Activated CD4-positive, alpha-beta memory T cell treated with anti-CD3 and anti-CD28 coated beads for 36 hours (primary cell): Measurements from ENCODE around the gene CSF2. TPM values are rescaled to one million over a fixed set of nuclear protein-coding genes. Genes with fewer than 3 reads are reported as not detected.
A peak's percentile ranks its signal among the peaks of the same experiment; 100 is the strongest.

Experiments
- CTCF ChIA-PET: fragments of 350-600 bp; sonication (Branson Sonifier 250); formaldehyde crosslinking; loops from one replicate; lab custom pipeline; 2021; ENCODE audit warnings: antibody characterized with exemption, inconsistent platforms; lab: Charles Lee
- POLR2A ChIA-PET: fragments of 350-600 bp; sonication (Branson Sonifier 250); formaldehyde crosslinking; loops from one replicate; lab custom pipeline; 2021; ENCODE audit warnings: antibody characterized with exemption; lab: Charles Lee
- DNase-seq: peaks from one replicate; pipeline ENCODE4 v3.0.0-alpha.2; 2020
- H3K27ac Mint-ChIP-seq: one replicate; pipeline ENCODE4 v1.8.0; 2021; ENCODE audit warnings: mixed read lengths
- H3K27me3 Mint-ChIP-seq: one replicate; pipeline ENCODE4 v1.8.0; 2021; ENCODE audit warnings: mixed read lengths
- H3K36me3 Mint-ChIP-seq: one replicate; pipeline ENCODE4 v1.8.0; 2021; ENCODE audit warnings: mixed read lengths
- H3K4me1 Mint-ChIP-seq: one replicate; pipeline ENCODE4 v1.8.0; 2021; ENCODE audit warnings: low read depth, mixed read lengths
- H3K4me3 Mint-ChIP-seq: one replicate; pipeline ENCODE4 v1.8.0; 2021; ENCODE audit warnings: mild to moderate bottlenecking, mixed read lengths
- H3K9me3 Mint-ChIP-seq: one replicate; pipeline ENCODE4 v1.8.0; 2021; ENCODE audit warnings: mixed read lengths
- intact Hi-C: fragments of 100-400 bp; cut with micrococcal nuclease; formaldehyde crosslinking; loops from one replicate; pipeline ENCODE4 v1.15.1; 2023
- total RNA-seq, 2 experiments: library from RNA; stranded (reverse); gene quantifications; one replicate each; pipeline ENCODE4 v1.2.3, GENCODE V29; 2021

CSF2 gene
- total RNA-seq, 2 experiments from 2014 or later: 125 to 128 TPM

GRCh38 chr5:132095077-132095410 is 21.5 kb downstream of the CSF2 start:
- H3K9me3 Mint-ChIP-seq: no peaks in the 10 kb centered on the region
- H3K27ac Mint-ChIP-seq: peak overlapping the region; percentile 53
- POLR2A ChIA-PET: interaction anchor here (1.8 kb wide), 1 partner anchor 14 kb away, joined by 4 read pairs; no protein-coding TSS in a partner anchor
- no peaks in the 10 kb centered on the region for H3K36me3 Mint-ChIP-seq
- H3K4me3 Mint-ChIP-seq: no peak overlapping the region
- no peak for DNase-seq
- CTCF ChIA-PET: no interaction called here
- intact Hi-C loops: no loop called here
- peaks cover 56% of the 10 kb centered on the region for H3K4me1 Mint-ChIP-seq
- peaks cover 2% of the 10 kb centered on the region for H3K27me3 Mint-ChIP-seq

GRCh38 chr5:132095424-132095972 is 21.9 kb downstream of the CSF2 start:
- H3K4me1 Mint-ChIP-seq: peaks cover 57% of the 10 kb centered on the region
- no peak overlapping the region for H3K4me3 Mint-ChIP-seq
- no peak for DNase-seq
- H3K36me3 Mint-ChIP-seq: no peaks in the 10 kb centered on the region
- ChIA-PET CTCF (interaction anchor here (1.1 kb wide), 1 partner anchor 21 kb away, joined by 3 read pairs; no protein-coding TSS in a partner anchor), POLR2A (interaction anchor here (1.3 to 1.8 kb wide), 2 partner anchors 8 to 15 kb away, joined by 3 to 4 read pairs; no protein-coding TSS in a partner anchor)
- H3K27ac Mint-ChIP-seq: peak overlapping the region; percentile 53
- intact Hi-C loops: no loop called here
- H3K9me3 Mint-ChIP-seq: no peaks in the 10 kb centered on the region
- H3K27me3 Mint-ChIP-seq: peaks cover 2% of the 10 kb centered on the region

GRCh38 chr5:132096904-132097303 is 23.3 kb downstream of the CSF2 start:
- DNase-seq: no peak
- ChIA-PET POLR2A (no interaction called here), CTCF (interaction anchor here (1.3 to 1.5 kb wide), 2 partner anchors 14 to 34 kb away, joined by 5 read pairs; no protein-coding TSS in a partner anchor)
- Mint-ChIP-seq H3K9me3 (no peaks in the 10 kb centered on the region), H3K36me3 (no peaks in the 10 kb centered on the region), H3K27me3 (peaks cover 2% of the 10 kb centered on the region), H3K4me1 (peaks cover 67% of the 10 kb centered on the region), H3K4me3 (no peak overlapping the region), H3K27ac (no peak overlapping the region)
- intact Hi-C loops: no loop called here

DNA sequence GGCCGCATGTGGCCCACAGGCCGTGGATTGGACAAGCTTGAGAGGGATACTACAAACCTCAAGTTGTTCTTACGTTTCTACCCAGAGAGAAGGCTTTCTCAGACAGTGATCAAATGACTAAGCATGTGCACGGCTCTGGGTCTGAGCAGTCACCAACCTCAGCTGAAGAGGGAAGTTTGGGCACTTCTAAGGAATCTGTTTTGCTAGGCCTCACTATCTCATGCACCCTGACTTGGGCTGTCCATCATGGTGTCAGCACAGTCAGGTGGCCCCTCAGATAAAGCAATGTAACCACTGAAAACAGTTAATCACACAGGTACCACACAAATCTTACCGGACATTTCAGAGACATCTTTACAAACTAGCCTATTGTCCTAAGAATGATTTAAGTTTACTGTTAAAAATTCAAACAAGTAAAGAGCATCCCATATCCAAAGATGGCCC is 24.6 kb downstream of the CSF2 start:
- POLR2A ChIA-PET: interaction anchor here (8.1 kb wide), 1 partner anchor 16 kb away, joined by 65 read pairs; no protein-coding TSS in a partner anchor
- no peaks in the 10 kb centered on the region for H3K36me3 Mint-ChIP-seq
- H3K4me1 Mint-ChIP-seq: peaks cover 79% of the 10 kb centered on the region
- H3K27ac Mint-ChIP-seq: peak overlapping the region; percentile 81
- intact Hi-C loops: loop anchor here (2.0 kb wide), 3 partner anchors 327 to 559 kb away; no protein-coding TSS in a partner anchor
- DNase-seq: peak; percentile 73
- no peaks in the 10 kb centered on the region for H3K9me3 Mint-ChIP-seq
- CTCF ChIA-PET: interaction anchor here (0.6 to 1.5 kb wide), 5 partner anchors 16 to 82 kb away, joined by 3 to 5 read pairs (median 4); no protein-coding TSS in a partner anchor
- H3K4me3 Mint-ChIP-seq: no peak overlapping the region
- H3K27me3 Mint-ChIP-seq: peaks cover 2% of the 10 kb centered on the region

- Mint-ChIP-seq H3K36me3 (no peaks in the 10 kb centered on the region), H3K4me3 (peak overlapping the region; percentile 46), H3K4me1 (peaks cover 84% of the 10 kb centered on the region), H3K9me3 (no peaks in the 10 kb centered on the region), H3K27ac (peak overlapping the region; percentile 81), H3K27me3 (peaks cover 2% of the 10 kb centered on the region)
- ChIA-PET CTCF (interaction anchor here (1.5 kb wide), 1 partner anchor 16 kb away, joined by 5 read pairs; no protein-coding TSS in a partner anchor), POLR2A (interaction anchor here (1.0 to 8.1 kb wide), 5 partner anchors 14 to 25 kb away, joined by 3 to 65 read pairs (median 3); partner anchors contain the start of gene CSF2)
- intact Hi-C loops: loop anchor here (1.0 to 2.0 kb wide), 11 partner anchors 13 to 560 kb away; partner anchors contain the start of gene RAPGEF6
- DNase-seq: no peak
Measured at GRCh38 chr5:132098621-132099020, 25.0 kb downstream of the CSF2 start.

DNA sequence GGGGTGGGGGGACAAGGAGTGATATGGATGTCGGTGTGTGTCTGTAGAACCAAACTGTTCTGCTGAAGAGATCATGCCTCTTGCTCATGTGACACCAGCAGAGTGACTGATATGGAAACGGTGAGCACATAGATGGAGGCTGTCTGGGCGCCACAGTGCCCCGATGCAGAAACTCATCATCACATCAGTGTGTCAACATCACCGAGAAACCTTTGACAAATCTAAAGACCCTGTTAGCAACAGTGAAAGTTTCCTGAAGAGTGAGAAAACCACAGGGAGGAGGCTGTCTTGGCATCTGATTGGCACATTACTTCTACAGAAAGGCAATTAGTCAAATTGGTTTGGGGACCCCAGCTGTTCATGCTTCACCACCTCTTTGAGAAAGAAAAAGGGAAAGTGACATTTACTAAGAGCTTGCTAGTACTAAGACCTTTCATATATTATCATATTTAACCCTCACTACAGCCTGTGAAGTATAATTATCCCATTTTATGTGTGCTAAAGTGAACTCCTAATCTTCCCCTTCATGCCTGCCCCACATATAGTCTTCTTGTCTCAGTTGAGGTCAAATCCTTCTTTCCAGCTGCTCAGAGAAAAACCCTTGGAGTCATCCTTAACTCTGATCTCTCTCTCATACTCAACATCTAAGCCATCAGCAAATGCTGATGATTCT is 25.6 kb downstream of the CSF2 start:
- Mint-ChIP-seq H3K36me3 (no peaks in the 10 kb centered on the region), H3K4me3 (peak overlapping the region; percentile 46), H3K9me3 (no peaks in the 10 kb centered on the region), H3K4me1 (peaks cover 86% of the 10 kb centered on the region), H3K27ac (peak overlapping the region; percentile 81), H3K27me3 (no peaks in the 10 kb centered on the region)
- CTCF ChIA-PET: no interaction called here
- intact Hi-C loops: loop anchor here (1.0 to 2.0 kb wide), 11 partner anchors 12 to 560 kb away; partner anchors contain the start of gene RAPGEF6
- DNase-seq: peak; percentile 90
- POLR2A ChIA-PET: interaction anchor here (1.0 to 8.1 kb wide), 5 partner anchors 14 to 26 kb away, joined by 3 to 65 read pairs (median 3); partner anchors contain the start of gene CSF2

GRCh38 chr5:132099905-132100304 is 26.3 kb downstream of the CSF2 start:
- no peaks in the 10 kb centered on the region for H3K36me3 Mint-ChIP-seq
- H3K4me1 Mint-ChIP-seq: peaks cover 92% of the 10 kb centered on the region
- CTCF ChIA-PET: interaction anchor here (1.0 kb wide), 1 partner anchor 25 kb away, joined by 5 read pairs; no protein-coding TSS in a partner anchor
- POLR2A ChIA-PET: interaction anchor here (1.0 to 8.1 kb wide), 5 partner anchors 14 to 26 kb away, joined by 3 to 65 read pairs (median 3); partner anchors contain the start of gene CSF2
- peak overlapping the region; percentile 81 for H3K27ac Mint-ChIP-seq
- intact Hi-C loops: loop anchor here (1.0 to 10.0 kb wide), 13 partner anchors 11 to 845 kb away; partner anchors contain the start of gene RAPGEF6
- peak overlapping the region; percentile 3 for H3K4me3 Mint-ChIP-seq
- H3K27me3 Mint-ChIP-seq: no peaks in the 10 kb centered on the region
- no peaks in the 10 kb centered on the region for H3K9me3 Mint-ChIP-seq
- DNase-seq: no peak

DNA sequence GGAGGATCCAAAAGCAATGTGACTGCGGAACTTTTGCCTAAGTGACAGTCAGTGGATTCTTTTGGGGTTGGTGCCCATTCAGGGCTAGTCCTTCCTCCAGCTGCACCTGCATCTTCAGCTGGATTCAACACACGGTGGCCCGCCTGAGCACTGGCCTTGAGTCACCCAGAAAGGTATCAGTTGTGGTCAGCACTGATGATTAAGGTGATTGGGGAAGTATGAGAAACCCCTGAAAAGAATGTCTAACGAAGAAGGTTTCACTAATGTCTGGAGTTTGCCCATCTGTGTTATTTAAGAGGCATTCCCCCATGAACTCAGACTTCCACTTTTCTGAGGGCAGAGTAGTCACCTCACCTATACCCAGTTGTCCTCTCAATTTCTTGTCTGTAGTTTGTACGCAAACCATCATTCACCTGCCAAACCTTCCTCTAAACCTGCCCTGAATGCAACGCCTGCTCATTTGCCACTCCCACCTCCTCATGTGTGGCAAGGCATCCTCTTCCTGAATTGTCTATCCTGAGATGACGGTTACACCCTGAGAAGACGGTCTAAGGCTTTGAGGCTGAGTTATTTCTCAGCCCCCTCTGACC is 27.2 kb downstream of the CSF2 start:
- Mint-ChIP-seq H3K36me3 (no peaks in the 10 kb centered on the region), H3K27ac (peak overlapping the region; percentile 81), H3K9me3 (no peaks in the 10 kb centered on the region), H3K4me3 (no peak overlapping the region), H3K4me1 (peaks cover 92% of the 10 kb centered on the region), H3K27me3 (no peaks in the 10 kb centered on the region)
- peak; percentile 72 for DNase-seq
- ChIA-PET CTCF (interaction anchor here (1.0 kb wide), 1 partner anchor 26 kb away, joined by 5 read pairs; no protein-coding TSS in a partner anchor), POLR2A (interaction anchor here (8.1 kb wide), 1 partner anchor 13 kb away, joined by 65 read pairs; no protein-coding TSS in a partner anchor)
- intact Hi-C loops: loop anchor here (5.0 to 10.0 kb wide), 2 partner anchors 542 to 846 kb away; no protein-coding TSS in a partner anchor

DNA sequence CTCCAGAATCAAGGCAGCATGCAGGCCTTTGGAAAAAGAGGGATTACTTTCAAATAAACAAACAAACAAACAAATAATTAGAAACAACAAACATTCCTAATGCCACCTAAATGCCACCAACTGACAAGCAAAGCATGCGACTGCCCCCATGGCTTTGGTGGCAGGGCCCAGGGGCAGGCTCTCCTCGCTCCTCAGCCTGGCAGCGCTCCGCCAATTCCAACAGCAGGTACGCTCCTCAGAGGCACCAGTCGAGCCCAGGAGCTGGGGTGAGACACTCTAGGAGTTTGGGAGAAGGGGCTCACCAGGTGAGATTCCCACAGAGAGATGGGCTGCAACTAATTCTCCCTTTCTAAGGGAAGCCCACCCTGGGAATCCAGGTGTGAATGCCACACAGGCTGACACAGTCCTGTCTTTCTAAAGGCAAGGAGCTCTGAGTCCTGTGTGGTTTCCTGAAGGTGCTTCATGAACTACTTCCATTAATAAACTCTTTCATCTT is 27.8 kb downstream of the CSF2 start:
- CTCF ChIA-PET: interaction anchor here (0.9 to 2.0 kb wide), 8 partner anchors 15 to 291 kb away, joined by 3 to 13 read pairs (median 4); no protein-coding TSS in a partner anchor
- H3K27me3 Mint-ChIP-seq: no peaks in the 10 kb centered on the region
- intact Hi-C loops: loop anchor here (5.0 to 10.0 kb wide), 2 partner anchors 541 to 847 kb away; no protein-coding TSS in a partner anchor
- POLR2A ChIA-PET: interaction anchor here (0.8 to 8.1 kb wide), 4 partner anchors 12 to 29 kb away, joined by 3 to 65 read pairs (median 3); no protein-coding TSS in a partner anchor
- peaks cover 90% of the 10 kb centered on the region for H3K4me1 Mint-ChIP-seq
- no peak overlapping the region for H3K4me3 Mint-ChIP-seq
- H3K27ac Mint-ChIP-seq: peak overlapping the region; percentile 81
- no peaks in the 10 kb centered on the region for H3K36me3 Mint-ChIP-seq
- H3K9me3 Mint-ChIP-seq: no peaks in the 10 kb centered on the region
- DNase-seq: no peak

GRCh38 chr5:132102101-132102701 is 28.6 kb downstream of the CSF2 start:
- Mint-ChIP-seq H3K9me3 (no peaks in the 10 kb centered on the region), H3K4me3 (peak overlapping the region; percentile 52), H3K4me1 (peaks cover 83% of the 10 kb centered on the region), H3K27me3 (no peaks in the 10 kb centered on the region), H3K27ac (peak overlapping the region; percentile 86), H3K36me3 (no peaks in the 10 kb centered on the region)
- POLR2A ChIA-PET: interaction anchor here (0.8 to 8.1 kb wide), 9 partner anchors 11 to 393 kb away, joined by 3 to 65 read pairs (median 3); partner anchors contain the start of gene CSF2
- intact Hi-C loops: loop anchor here (2.0 to 10.0 kb wide), 3 partner anchors 193 to 847 kb away; partner anchors contain the start of gene SLC22A4
- CTCF ChIA-PET: interaction anchor here (0.8 to 2.0 kb wide), 12 partner anchors 10 to 290 kb away, joined by 3 to 13 read pairs (median 4); no protein-coding TSS in a partner anchor
- peak; percentile 71 for DNase-seq
